CD4-positive, alpha-beta memory T cell (primary cell): ENCODE data around the gene NFATC2. TPM values are rescaled to one million over a fixed set of nuclear protein-coding genes. Genes with fewer than 3 reads are reported as not detected.

ENCODE experiments used
- CTCF ChIA-PET: fragments of 350-600 bp; sonication (Branson Sonifier 250); formaldehyde crosslinking; loops from one replicate; lab custom pipeline; 2021; ENCODE audit warnings: inconsistent platforms; ENCODE audit not compliant: partially characterized antibody; lab: Charles Lee
- POLR2A ChIA-PET: fragments of 350-600 bp; sonication (Branson Sonifier 250); formaldehyde crosslinking; loops from one replicate; lab custom pipeline; 2021; ENCODE audit not compliant: partially characterized antibody; lab: Charles Lee
- DNase-seq, 5 donors: peaks; one replicate each; pipeline versions ENCODE4 v3.0.0 to v3.0.0-alpha.2; 2020 to 2022; ENCODE audit warnings: mixed read lengths in 1 of 5
- H3K27ac ChIP-seq: one replicate; pipeline ENCODE4 v1.7.0; 2013; ENCODE audit warnings: low read depth, low read length
- H3K27me3 ChIP-seq: 2 replicates; pipeline ENCODE4 v1.7.0; 2013; ENCODE audit warnings: mild to moderate bottlenecking, low read length, moderate library complexity; ENCODE audit not compliant: insufficient read depth
- H3K36me3 ChIP-seq: 2 replicates; pipeline ENCODE4 v1.7.0; 2013; ENCODE audit warnings: mild to moderate bottlenecking, low read length, moderate library complexity; ENCODE audit not compliant: insufficient read depth
- H3K4me1 ChIP-seq: 2 replicates; pipeline ENCODE4 v1.7.0; 2013; ENCODE audit warnings: mild to moderate bottlenecking, low read length, moderate library complexity; ENCODE audit not compliant: insufficient read depth
- H3K4me3 ChIP-seq, 2 donors: one replicate each; pipeline ENCODE4 v1.7.0; 2013; ENCODE audit warnings: low read length in 2 of 2, mild to moderate bottlenecking in 1 of 2
- H3K9me3 ChIP-seq, 2 donors: one replicate each; pipeline ENCODE4 v1.7.0; 2013; ENCODE audit warnings: low read length in 2 of 2, control low read depth in 1 of 2; ENCODE audit not compliant: control insufficient read depth in 1 of 2
- H3K27ac Mint-ChIP-seq, 7 donors: one replicate each; pipeline ENCODE4 v1.8.0; 2020 to 2021; ENCODE audit warnings: mixed read lengths in 7 of 7, mild to moderate bottlenecking in 6 of 7, inconsistent platforms in 3 of 7, moderate library complexity in 3 of 7
- H3K27me3 Mint-ChIP-seq, 2 donors: one replicate each; pipeline ENCODE4 v1.8.0; 2020 to 2021; ENCODE audit warnings: mixed read lengths in 2 of 2
- H3K36me3 Mint-ChIP-seq, 2 donors: one replicate each; pipeline ENCODE4 v1.8.0; 2020 to 2021; ENCODE audit warnings: mixed read lengths in 2 of 2, inconsistent platforms in 1 of 2, mild to moderate bottlenecking in 1 of 2
- H3K4me1 Mint-ChIP-seq, 4 donors: one replicate each; pipeline ENCODE4 v1.8.0; 2020 to 2021; ENCODE audit warnings: mixed read lengths in 4 of 4, mild to moderate bottlenecking in 1 of 4
- H3K4me3 Mint-ChIP-seq, 8 donors: one replicate each; pipeline ENCODE4 v1.8.0; 2020 to 2021; ENCODE audit warnings: mixed read lengths in 8 of 8, mild to moderate bottlenecking in 7 of 8, moderate library complexity in 6 of 8, inconsistent platforms in 3 of 8
- H3K9me3 Mint-ChIP-seq, 8 donors: one replicate each; pipeline ENCODE4 v1.8.0; 2020 to 2021; ENCODE audit warnings: mixed read lengths in 8 of 8, mild to moderate bottlenecking in 5 of 8, inconsistent platforms in 3 of 8, moderate library complexity in 1 of 8
- intact Hi-C: fragments of 100-400 bp; cut with micrococcal nuclease; formaldehyde crosslinking; loops from one replicate; pipeline ENCODE4 v1.15.1; 2023
- polyA plus RNA-seq, 2 donors: library from polyadenylated mRNA; unstranded; fragments of 300-500 nt; fragmentation: Illumina TruSeq; gene quantifications; one replicate each; pipeline ENCODE4 v1.2.3, GENCODE V29; 2021
- total RNA-seq, 2 experiments: library from RNA; stranded (reverse); gene quantifications; one replicate each; pipeline ENCODE4 v1.2.3, GENCODE V29; 2021

The NFATC2 gene
- total and polyA plus RNA-seq, 4 experiments from 2014 or later: 14.0 to 71.6 (median 53.7) TPM

GRCh38 chr20:51500936-51501335 lies 41.6 kb downstream of the NFATC2 start:
- CTCF ChIA-PET: interaction anchor here (0.7 to 3.7 kb wide), 7 partner anchors 13 to 115 kb away, joined by 3 to 13 read pairs (median 3); partner anchors contain the start of gene NFATC2
- H3K4me3 ChIP-seq: no peak overlapping the region
- Mint-ChIP-seq H3K27me3 (no peaks in the 10 kb centered on the region), H3K36me3 (peaks cover 22 to 40% of the 10 kb centered on the region in 2 donors), H3K27ac (peak overlapping the region; percentile 78 to 97 (median 85)), H3K9me3 (no peaks in the 10 kb centered on the region), H3K4me1 (peaks cover 64 to 82% (median 73%) of the 10 kb centered on the region in 4 donors), H3K4me3 (peak overlapping the region in 4 of 8 donors; percentile 23 to 87 (median 36))
- H3K36me3 ChIP-seq: peaks cover 6% of the 10 kb centered on the region
- H3K4me1 ChIP-seq: peaks cover 73% of the 10 kb centered on the region
- no peak overlapping the region for H3K27ac ChIP-seq
- intact Hi-C loops: loop anchor here (1.0 to 5.0 kb wide), 6 partner anchors 13 to 96 kb away; no protein-coding TSS in a partner anchor
- peak; percentile 53 to 81 (median 55) for DNase-seq
- H3K27me3 ChIP-seq: no peaks in the 10 kb centered on the region
- no peaks in the 10 kb centered on the region for H3K9me3 ChIP-seq
- POLR2A ChIA-PET: interaction anchor here (1.1 to 8.4 kb wide), 12 partner anchors 9 to 115 kb away, joined by 3 to 84 read pairs (median 5); partner anchors contain the start of gene NFATC2

- Histone ChIP-seq H3K27ac (peak overlapping the region; percentile 16), H3K36me3 (no peaks in the 10 kb centered on the region), H3K27me3 (no peaks in the 10 kb centered on the region), H3K4me1 (peaks cover 80% of the 10 kb centered on the region), H3K4me3 (no peak overlapping the region), H3K9me3 (no peaks in the 10 kb centered on the region)
- Mint-ChIP-seq H3K27me3 (no peaks in the 10 kb centered on the region), H3K4me3 (peak overlapping the region in 5 of 8 donors; percentile 14 to 88 (median 62)), H3K4me1 (peaks cover 70 to 88% (median 79%) of the 10 kb centered on the region in 4 donors), H3K9me3 (no peaks in the 10 kb centered on the region), H3K27ac (peak overlapping the region; percentile 90 to 99 (median 97)), H3K36me3 (peaks cover 17 to 36% of the 10 kb centered on the region in 2 donors)
- ChIA-PET POLR2A (interaction anchor here (0.5 to 8.4 kb wide), 12 partner anchors 9 to 114 kb away, joined by 3 to 84 read pairs (median 4); partner anchors contain the start of gene NFATC2), CTCF (interaction anchor here (0.7 to 3.7 kb wide), 8 partner anchors 13 to 114 kb away, joined by 3 to 13 read pairs (median 3); no protein-coding TSS in a partner anchor)
- DNase-seq: peak; percentile 55 to 85 (median 64)
- intact Hi-C loops: loop anchor here (1.0 to 5.0 kb wide), 6 partner anchors 14 to 97 kb away; no protein-coding TSS in a partner anchor
Observed at GRCh38 chr20:51500311-51500710, 42.2 kb downstream of the NFATC2 start.

- Mint-ChIP-seq H3K4me3 (peak overlapping the region; percentile 53 to 88 (median 74)), H3K9me3 (no peaks in the 10 kb centered on the region), H3K27ac (peak overlapping the region; percentile 90 to 99 (median 97)), H3K4me1 (peaks cover 78 to 96% (median 86%) of the 10 kb centered on the region in 4 donors), H3K36me3 (peaks cover 17 to 36% of the 10 kb centered on the region in 2 donors), H3K27me3 (no peaks in the 10 kb centered on the region)
- H3K36me3 ChIP-seq: no peaks in the 10 kb centered on the region
- POLR2A ChIA-PET: interaction anchor here (0.7 to 8.4 kb wide), 7 partner anchors 11 to 94 kb away, joined by 3 to 84 read pairs (median 4); partner anchors contain the start of gene NFATC2
- H3K27me3 ChIP-seq: no peaks in the 10 kb centered on the region
- H3K4me1 ChIP-seq: peaks cover 93% of the 10 kb centered on the region
- CTCF ChIA-PET: interaction anchor here (0.7 to 3.7 kb wide), 5 partner anchors 15 to 705 kb away, joined by 3 to 13 read pairs (median 7); no protein-coding TSS in a partner anchor
- peak in 1 of 5 donors; percentile 25 for DNase-seq
- H3K4me3 ChIP-seq: no peak overlapping the region
- peak overlapping the region; percentile 51 for H3K27ac ChIP-seq
- no peaks in the 10 kb centered on the region for H3K9me3 ChIP-seq
- intact Hi-C loops: loop anchor here (5.0 kb wide), 1 partner anchor 42 kb away; no protein-coding TSS in a partner anchor
Observed at GRCh38 chr20:51498765-51499540, 43.6 kb downstream of the NFATC2 start.

DNA sequence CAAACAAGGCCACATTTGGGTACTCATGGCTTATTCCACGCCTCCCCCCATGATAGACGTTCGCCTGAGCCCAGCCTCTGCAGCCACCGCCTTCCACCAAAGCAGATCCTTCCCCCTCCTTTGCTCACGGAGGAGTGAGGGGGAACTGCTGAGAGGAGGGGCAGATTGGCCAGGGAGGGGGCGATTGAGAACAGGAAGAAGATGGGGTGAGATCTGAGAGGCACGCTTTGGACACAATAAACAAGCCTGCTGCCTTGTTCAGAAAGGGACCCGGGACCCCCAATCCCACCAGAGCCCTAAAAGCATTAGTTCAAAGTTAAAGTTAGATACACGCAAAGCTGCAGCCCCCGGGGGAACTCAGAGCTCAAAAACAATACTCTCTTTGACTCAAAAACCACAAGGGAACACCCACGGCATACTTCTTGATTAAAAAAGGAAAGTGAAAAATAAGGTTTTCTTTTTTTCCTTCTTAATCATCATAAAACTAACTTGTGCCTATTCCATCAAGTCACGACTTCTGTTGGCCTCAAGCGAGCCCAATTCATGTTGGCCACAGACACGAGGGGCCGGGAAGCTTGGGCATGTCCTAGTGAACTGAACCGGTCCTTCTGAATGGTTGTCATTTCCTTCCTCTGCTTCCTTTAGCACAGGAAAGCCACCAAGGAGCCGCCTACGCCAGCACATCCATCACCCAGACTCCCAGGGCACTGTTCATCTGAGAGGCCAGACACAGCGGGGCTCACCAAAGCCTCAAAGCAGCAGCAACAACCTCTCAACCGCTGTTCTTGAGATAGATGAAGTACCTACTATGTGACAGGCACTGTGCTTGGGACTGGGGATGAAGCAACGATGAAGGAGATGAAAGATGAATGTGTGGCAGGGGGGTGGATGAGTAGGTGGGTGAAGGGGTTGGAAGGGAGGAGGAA lies 44.7 kb downstream of the NFATC2 start:
- H3K36me3 ChIP-seq: no peaks in the 10 kb centered on the region
- Mint-ChIP-seq H3K36me3 (peaks cover 20 to 35% of the 10 kb centered on the region in 2 donors), H3K27ac (peak overlapping the region; percentile 90 to 99 (median 97)), H3K9me3 (no peaks in the 10 kb centered on the region), H3K27me3 (no peaks in the 10 kb centered on the region), H3K4me3 (peak overlapping the region; percentile 56 to 95 (median 80)), H3K4me1 (peaks cover 82 to 100% (median 89%) of the 10 kb centered on the region in 4 donors)
- H3K9me3 ChIP-seq: no peaks in the 10 kb centered on the region
- peak; percentile 50 to 75 (median 60) for DNase-seq
- ChIA-PET CTCF (interaction anchor here (0.8 to 3.0 kb wide), 6 partner anchors 16 to 93 kb away, joined by 3 to 8 read pairs (median 4); no protein-coding TSS in a partner anchor), POLR2A (interaction anchor here (0.6 to 8.4 kb wide), 5 partner anchors 12 to 111 kb away, joined by 3 to 84 read pairs (median 5); partner anchors contain the start of gene NFATC2)
- intact Hi-C loops: loop anchor here (5.0 kb wide), 1 partner anchor 41 kb away; no protein-coding TSS in a partner anchor
- no peaks in the 10 kb centered on the region for H3K27me3 ChIP-seq
- H3K4me1 ChIP-seq: peaks cover 97% of the 10 kb centered on the region
- peak overlapping the region; percentile 51 for H3K27ac ChIP-seq
- H3K4me3 ChIP-seq: peak overlapping the region in 1 of 2 donors; percentile 33

GRCh38 chr20:51496964-51497363 lies 45.6 kb downstream of the NFATC2 start:
- Mint-ChIP-seq H3K36me3 (peaks cover 23 to 35% of the 10 kb centered on the region in 2 donors), H3K4me1 (peaks cover 78 to 98% (median 90%) of the 10 kb centered on the region in 4 donors), H3K27me3 (no peaks in the 10 kb centered on the region), H3K4me3 (peak overlapping the region; percentile 56 to 95 (median 80)), H3K27ac (peak overlapping the region; percentile 90 to 99 (median 97)), H3K9me3 (no peaks in the 10 kb centered on the region)
- Histone ChIP-seq H3K9me3 (no peaks in the 10 kb centered on the region), H3K36me3 (no peaks in the 10 kb centered on the region), H3K4me1 (peaks cover 97% of the 10 kb centered on the region), H3K27ac (peak overlapping the region; percentile 51), H3K27me3 (no peaks in the 10 kb centered on the region), H3K4me3 (peak overlapping the region in 1 of 2 donors; percentile 33)
- POLR2A ChIA-PET: interaction anchor here (4.4 to 8.4 kb wide), 2 partner anchors 17 to 44 kb away, joined by 22 to 84 read pairs; partner anchors contain the start of gene NFATC2
- CTCF ChIA-PET: interaction anchor here (1.3 to 3.0 kb wide), 2 partner anchors 17 to 98 kb away, joined by 4 to 8 read pairs; no protein-coding TSS in a partner anchor
- intact Hi-C loops: loop anchor here (5.0 kb wide), 1 partner anchor 40 kb away; no protein-coding TSS in a partner anchor
- DNase-seq: no peak
